H9 (cell line): ENCODE results near the gene CYP27C1. TPM values are rescaled to one million over a fixed set of nuclear protein-coding genes. Genes with fewer than 3 reads are reported as not detected.

Experiments used
- DNase-seq: peaks from one replicate; pipeline ENCODE4 v3.0.0-alpha.2; 2017
- H2AFZ ChIP-seq: one replicate; pipeline ENCODE4 v1.6.1; 2013; ENCODE audit warnings: mild to moderate bottlenecking, low read length, control low read depth, moderate library complexity
- H2AK5ac ChIP-seq: 2 replicates; pipeline ENCODE4 v1.6.1; 2013; ENCODE audit warnings: low read length, control low read depth, mixed read lengths; ENCODE audit not compliant: insufficient read length
- H2BK120ac ChIP-seq: one replicate; pipeline ENCODE4 v1.6.1; 2013; ENCODE audit warnings: low read depth, mild to moderate bottlenecking, low read length, control low read depth, inconsistent platforms; ENCODE audit not compliant: poor library complexity, severe bottlenecking
- H2BK12ac ChIP-seq: 2 replicates; pipeline ENCODE4 v1.6.1; 2013; ENCODE audit warnings: low read length, control low read depth, mixed read lengths, low read depth; ENCODE audit not compliant: insufficient read length
- H2BK15ac ChIP-seq: 2 replicates; pipeline ENCODE4 v1.6.1; 2013; ENCODE audit warnings: low read depth, low read length, control low read depth
- H2BK20ac ChIP-seq: one replicate; pipeline ENCODE4 v1.6.1; 2013; ENCODE audit warnings: low read depth, mild to moderate bottlenecking, low read length, control low read depth, inconsistent platforms; ENCODE audit not compliant: poor library complexity, severe bottlenecking
- H2BK5ac ChIP-seq: 2 replicates; pipeline ENCODE4 v1.6.1; 2013; ENCODE audit warnings: low read length, control low read depth, mixed read lengths; ENCODE audit not compliant: insufficient read length
- H3K14ac ChIP-seq: 2 replicates; pipeline ENCODE4 v1.6.1; 2013; ENCODE audit warnings: low read length, control low read depth; ENCODE audit not compliant: insufficient read depth
- H3K18ac ChIP-seq: 2 replicates; pipeline ENCODE4 v1.6.1; 2013; ENCODE audit warnings: low read depth, mild to moderate bottlenecking, mixed read lengths, low read length, control low read depth; ENCODE audit not compliant: insufficient read length
- H3K23ac ChIP-seq: 2 replicates; pipeline ENCODE4 v1.6.1; 2013; ENCODE audit warnings: low read length, control low read depth, mixed read lengths, low read depth; ENCODE audit not compliant: insufficient read length
- H3K23me2 ChIP-seq: 2 replicates; pipeline ENCODE4 v1.6.1; 2013; ENCODE audit warnings: low read depth, mild to moderate bottlenecking, mixed read lengths, low read length, control low read depth; ENCODE audit not compliant: insufficient read length, poor library complexity, severe bottlenecking
- H3K27ac ChIP-seq: 2 replicates; pipeline ENCODE4 v1.5.1; 2013; ENCODE audit warnings: low read length, control low read depth, mixed read lengths, low read depth; ENCODE audit not compliant: insufficient read length
- H3K27me3 ChIP-seq: 2 replicates; pipeline ENCODE4 v1.6.1; 2013; ENCODE audit warnings: low read length, control low read depth, inconsistent platforms; ENCODE audit not compliant: insufficient read depth
- H3K4ac ChIP-seq: 2 replicates; pipeline ENCODE4 v1.6.1; 2013; ENCODE audit warnings: low read depth, mild to moderate bottlenecking, control low read depth, inconsistent platforms, low read length, moderate library complexity
- H3K4me1 ChIP-seq: 2 replicates; pipeline ENCODE4 v1.6.1; 2013; ENCODE audit warnings: low read length, control low read depth, inconsistent platforms; ENCODE audit not compliant: insufficient read depth
- H3K4me2 ChIP-seq: 2 replicates; pipeline ENCODE4 v1.6.1; 2013; ENCODE audit warnings: low read length, control low read depth, mixed read lengths; ENCODE audit not compliant: insufficient read length, insufficient read depth
- H3K56ac ChIP-seq: 2 replicates; pipeline ENCODE4 v1.6.1; 2013; ENCODE audit warnings: low read depth, mild to moderate bottlenecking, mixed read lengths, low read length, control low read depth; ENCODE audit not compliant: insufficient read length
- H3K79me1 ChIP-seq: 2 replicates; pipeline ENCODE4 v1.6.1; 2013; ENCODE audit warnings: low read depth, mild to moderate bottlenecking, moderate library complexity, low read length, control low read depth, inconsistent platforms; ENCODE audit not compliant: insufficient read depth, poor library complexity, severe bottlenecking
- H3K79me2 ChIP-seq: 2 replicates; pipeline ENCODE4 v1.6.1; 2013; ENCODE audit warnings: low read length, control low read depth, inconsistent platforms; ENCODE audit not compliant: insufficient read depth
- H3K9ac ChIP-seq: 2 replicates; pipeline ENCODE4 v1.6.1; 2013; ENCODE audit warnings: low read length, control low read depth, mixed read lengths; ENCODE audit not compliant: insufficient read length; ENCODE audit errors: extremely low read depth
- H3K9me3 ChIP-seq: one replicate; pipeline ENCODE4 v1.6.1; 2013; ENCODE audit warnings: low read depth, low read length, inconsistent platforms; ENCODE audit not compliant: control insufficient read depth
- H3T11ph ChIP-seq: one replicate; pipeline ENCODE4 v1.6.1; 2013; ENCODE audit warnings: mild to moderate bottlenecking, low read length, control low read depth, inconsistent platforms
- H4K20me1 ChIP-seq: one replicate; pipeline ENCODE4 v1.6.1; 2013; ENCODE audit not compliant: control insufficient read depth, insufficient read length, insufficient read depth
- H4K5ac ChIP-seq: 2 replicates; pipeline ENCODE4 v1.6.1; 2013; ENCODE audit warnings: low read depth, mild to moderate bottlenecking, mixed read lengths, low read length, control low read depth; ENCODE audit not compliant: insufficient read length
- H4K8ac ChIP-seq: replicated peaks from 2 replicates; pipeline ENCODE4 v1.6.1; 2013; ENCODE audit warnings: low read length, control low read depth, mixed read lengths, low read depth; ENCODE audit not compliant: insufficient read length
- H4K91ac ChIP-seq: 2 replicates; pipeline ENCODE4 v1.6.1; 2013; ENCODE audit warnings: low read depth, mild to moderate bottlenecking, moderate library complexity, mixed read lengths, low read length, control low read depth; ENCODE audit not compliant: insufficient read length
- H3K27ac Mint-ChIP-seq, 3 experiments: 2 replicates in 2 of 3; 3 replicates in 1 of 3; pipeline ENCODE4 v1.8.0; 2020 to 2021; ENCODE audit warnings: mixed read lengths in 3 of 3, mild to moderate bottlenecking in 1 of 3, moderate library complexity in 1 of 3
- H3K27me3 Mint-ChIP-seq: 2 replicates; pipeline ENCODE4 v1.8.0; 2021; ENCODE audit warnings: low read depth, mild to moderate bottlenecking, moderate library complexity, mixed read lengths
- H3K36me3 Mint-ChIP-seq, 3 experiments: 2 replicates in 2 of 3; 3 replicates in 1 of 3; pipeline ENCODE4 v1.8.0; 2020 to 2021; ENCODE audit warnings: low read depth in 3 of 3, mixed read lengths in 3 of 3; ENCODE audit not compliant: insufficient read depth in 1 of 3
- H3K4me1 Mint-ChIP-seq, 2 experiments: 2 replicates each; pipeline ENCODE4 v1.8.0; 2020; ENCODE audit warnings: mixed read lengths in 2 of 2
- H3K4me3 Mint-ChIP-seq, 2 experiments: 2 replicates in 1 of 2; 3 replicates in 1 of 2; pipeline ENCODE4 v1.8.0; 2020 to 2021; ENCODE audit warnings: mild to moderate bottlenecking in 2 of 2, mixed read lengths in 2 of 2, moderate library complexity in 1 of 2
- H3K9me3 Mint-ChIP-seq, 2 experiments: 2 replicates in 1 of 2; 3 replicates in 1 of 2; pipeline ENCODE4 v1.8.0; 2020; ENCODE audit warnings: mild to moderate bottlenecking in 2 of 2, mixed read lengths in 2 of 2, moderate library complexity in 1 of 2
- WGBS: extraction: QIAGEN DNeasy Blood & Tissue Kit; methylation state at CpG from one replicate; pipeline ENCODE4 v1.1.7; 2013; ENCODE audit warnings: missing lambda C conversion rate, low lambda C conversion rate, mixed read lengths; ENCODE audit not compliant: insufficient read length; ENCODE audit errors: extremely low coverage; 5-methylcytosine and 5-hydroxymethylcytosine counted together
- total RNA-seq: library from RNA; stranded (reverse); gene quantifications from 2 replicates; pipeline ENCODE4 v1.2.1, GENCODE V29; 2021
- TF ChIP-seq, protein P1 (sequence below): fragments of 200-600 bp; sonication (generic); conservative IDR thresholded peaks from 3 replicates; pipeline ENCODE4 v1.8.0; 2021; ENCODE audit warnings: antibody characterized with exemption, mild to moderate bottlenecking

Gene CYP27C1
- total RNA-seq, 1 experiment from 2014 or later = 2.3 TPM

DNA sequence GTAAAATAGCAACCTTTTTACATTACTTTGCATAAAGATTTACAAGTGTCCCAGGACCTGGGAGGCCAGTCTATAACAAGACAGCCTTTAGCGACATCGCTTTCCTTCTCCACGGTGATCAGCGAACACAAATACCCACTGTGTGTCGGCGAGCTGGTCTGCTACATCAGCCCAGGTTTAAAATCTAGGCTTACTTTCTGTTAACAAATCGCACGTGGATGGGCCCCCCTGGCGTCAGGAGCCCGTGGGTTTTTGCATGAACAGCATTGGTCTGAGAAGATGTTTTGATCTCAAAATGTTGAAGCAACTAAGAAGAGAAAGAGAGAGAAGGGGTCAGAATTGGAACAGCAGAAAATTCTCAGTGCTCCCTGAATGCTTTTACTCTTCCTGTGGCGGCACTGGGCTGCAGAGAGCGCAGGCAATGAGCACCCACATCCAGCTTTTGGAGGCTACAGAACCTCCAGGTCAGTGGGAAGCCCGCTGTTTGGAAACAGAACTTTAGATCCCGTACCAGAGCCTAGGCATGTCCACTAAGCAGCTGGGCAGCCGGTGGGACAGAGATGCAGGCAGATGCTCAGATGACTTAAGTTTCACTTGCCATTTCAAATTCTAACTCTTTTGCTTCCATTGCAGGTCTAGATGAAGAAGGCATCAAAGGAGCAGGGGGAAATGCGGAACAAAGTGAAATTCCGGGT, 32.9 kb downstream of the CYP27C1 start:
- no peak overlapping the region for H3K27ac ChIP-seq
- no peak overlapping the region for H4K5ac ChIP-seq
- H3T11ph ChIP-seq = no peak overlapping the region
- H3K79me2 ChIP-seq = no peaks in the 10 kb centered on the region
- H2BK120ac ChIP-seq = no peak overlapping the region
- peaks cover 10% of the 10 kb centered on the region for H3K4me1 ChIP-seq
- H2BK15ac ChIP-seq = no peak overlapping the region
- H4K91ac ChIP-seq = no peak overlapping the region
- no peak overlapping the region for H3K14ac ChIP-seq
- Mint-ChIP-seq H3K4me1 (peaks cover 45% of the 10 kb centered on the region in 2 experiments), H3K9me3 (peaks cover 4% of the 10 kb centered on the region in 2 experiments; a peak in 4 of 5 replicates), H3K36me3 (peaks cover 2 to 16% (median 6%) of the 10 kb centered on the region in 3 experiments; a peak in 4 of 7 replicates), H3K4me3 (0 out of 5 replicates have a peak overlapping the region, but pooled peaks of 1 of the 2 experiments have one; percentile 24), H3K27me3 (peaks cover 4% of the 10 kb centered on the region), H3K27ac (peak overlapping the region in 1 of 3 experiments; percentile 88; a peak in 2 of 7 replicates)
- H4K20me1 ChIP-seq = no peaks in the 10 kb centered on the region
- WGBS = no CpG with 5 or more reads among the region's 17 CpGs
- no peak overlapping the region for H2BK12ac ChIP-seq
- no peak overlapping the region for H2BK5ac ChIP-seq
- H4K8ac ChIP-seq = no peak overlapping the region
- H3K56ac ChIP-seq = no peak overlapping the region
- H3K18ac ChIP-seq = no peak overlapping the region
- no peak overlapping the region for H2AFZ ChIP-seq
- no peaks in the 10 kb centered on the region for H3K23me2 ChIP-seq
- no peaks in the 10 kb centered on the region for H3K27me3 ChIP-seq
- no peak overlapping the region for H3K4ac ChIP-seq
- H3K23ac ChIP-seq = no peak overlapping the region
- peak overlapping the region; percentile 11 for H3K4me2 ChIP-seq
- TF ChIP-seq, protein P1, sequence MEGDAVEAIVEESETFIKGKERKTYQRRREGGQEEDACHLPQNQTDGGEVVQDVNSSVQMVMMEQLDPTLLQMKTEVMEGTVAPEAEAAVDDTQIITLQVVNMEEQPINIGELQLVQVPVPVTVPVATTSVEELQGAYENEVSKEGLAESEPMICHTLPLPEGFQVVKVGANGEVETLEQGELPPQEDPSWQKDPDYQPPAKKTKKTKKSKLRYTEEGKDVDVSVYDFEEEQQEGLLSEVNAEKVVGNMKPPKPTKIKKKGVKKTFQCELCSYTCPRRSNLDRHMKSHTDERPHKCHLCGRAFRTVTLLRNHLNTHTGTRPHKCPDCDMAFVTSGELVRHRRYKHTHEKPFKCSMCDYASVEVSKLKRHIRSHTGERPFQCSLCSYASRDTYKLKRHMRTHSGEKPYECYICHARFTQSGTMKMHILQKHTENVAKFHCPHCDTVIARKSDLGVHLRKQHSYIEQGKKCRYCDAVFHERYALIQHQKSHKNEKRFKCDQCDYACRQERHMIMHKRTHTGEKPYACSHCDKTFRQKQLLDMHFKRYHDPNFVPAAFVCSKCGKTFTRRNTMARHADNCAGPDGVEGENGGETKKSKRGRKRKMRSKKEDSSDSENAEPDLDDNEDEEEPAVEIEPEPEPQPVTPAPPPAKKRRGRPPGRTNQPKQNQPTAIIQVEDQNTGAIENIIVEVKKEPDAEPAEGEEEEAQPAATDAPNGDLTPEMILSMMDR = no peak
- no peak for DNase-seq
- H3K9ac ChIP-seq = no peak overlapping the region
- H3K9me3 ChIP-seq = no peaks in the 10 kb centered on the region
- no peak overlapping the region for H2AK5ac ChIP-seq
- no peaks in the 10 kb centered on the region for H3K79me1 ChIP-seq
- H2BK20ac ChIP-seq = no peak overlapping the region
